ENCODE measurements around the gene RASSF5. TPM values are rescaled to one million over a fixed set of nuclear protein-coding genes. Genes with fewer than 3 reads are reported as not detected.

The RASSF5 gene, protein sequence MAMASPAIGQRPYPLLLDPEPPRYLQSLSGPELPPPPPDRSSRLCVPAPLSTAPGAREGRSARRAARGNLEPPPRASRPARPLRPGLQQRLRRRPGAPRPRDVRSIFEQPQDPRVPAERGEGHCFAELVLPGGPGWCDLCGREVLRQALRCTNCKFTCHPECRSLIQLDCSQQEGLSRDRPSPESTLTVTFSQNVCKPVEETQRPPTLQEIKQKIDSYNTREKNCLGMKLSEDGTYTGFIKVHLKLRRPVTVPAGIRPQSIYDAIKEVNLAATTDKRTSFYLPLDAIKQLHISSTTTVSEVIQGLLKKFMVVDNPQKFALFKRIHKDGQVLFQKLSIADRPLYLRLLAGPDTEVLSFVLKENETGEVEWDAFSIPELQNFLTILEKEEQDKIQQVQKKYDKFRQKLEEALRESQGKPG
- total RNA-seq (ENCODE audit: low replicate concordance), result 0.30 and 2.2 TPM in 2 replicates

DNA sequence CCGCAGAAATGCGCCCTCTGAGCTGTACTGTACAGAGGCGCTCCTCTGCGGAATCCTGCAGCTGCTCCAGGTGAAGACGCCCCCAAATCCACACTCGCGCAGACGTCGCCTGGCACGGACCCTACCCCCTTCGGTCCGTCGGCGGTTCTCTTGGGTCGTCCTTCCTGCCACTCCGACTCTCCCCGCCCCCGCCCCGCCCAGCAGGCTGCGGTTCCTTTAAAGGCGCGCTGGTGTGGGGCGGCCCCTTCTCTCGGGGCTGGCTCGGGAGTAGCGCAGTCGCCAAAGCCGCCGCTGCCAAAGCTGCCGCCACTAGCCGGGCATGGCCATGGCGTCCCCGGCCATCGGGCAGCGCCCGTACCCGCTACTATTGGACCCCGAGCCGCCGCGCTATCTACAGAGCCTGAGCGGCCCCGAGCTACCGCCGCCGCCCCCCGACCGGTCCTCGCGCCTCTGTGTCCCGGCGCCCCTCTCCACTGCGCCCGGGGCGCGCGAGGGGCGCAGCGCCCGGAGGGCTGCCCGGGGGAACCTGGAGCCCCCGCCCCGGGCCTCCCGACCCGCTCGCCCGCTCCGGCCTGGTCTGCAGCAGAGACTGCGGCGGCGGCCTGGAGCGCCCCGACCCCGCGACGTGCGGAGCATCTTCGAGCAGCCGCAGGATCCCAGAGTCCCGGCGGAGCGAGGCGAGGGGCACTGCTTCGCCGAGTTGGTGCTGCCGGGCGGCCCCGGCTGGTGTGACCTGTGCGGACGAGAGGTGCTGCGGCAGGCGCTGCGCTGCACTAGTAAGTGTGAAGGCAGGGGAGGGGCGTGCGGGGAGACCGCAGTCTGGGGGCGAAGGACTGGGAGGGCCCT, at the start of gene RASSF5:
TSS of gene RASSF5 (plus strand) at position 248 of the 846 bp plus-strand sequence. CDS start at position 320, 72 bp downstream.

DNA sequence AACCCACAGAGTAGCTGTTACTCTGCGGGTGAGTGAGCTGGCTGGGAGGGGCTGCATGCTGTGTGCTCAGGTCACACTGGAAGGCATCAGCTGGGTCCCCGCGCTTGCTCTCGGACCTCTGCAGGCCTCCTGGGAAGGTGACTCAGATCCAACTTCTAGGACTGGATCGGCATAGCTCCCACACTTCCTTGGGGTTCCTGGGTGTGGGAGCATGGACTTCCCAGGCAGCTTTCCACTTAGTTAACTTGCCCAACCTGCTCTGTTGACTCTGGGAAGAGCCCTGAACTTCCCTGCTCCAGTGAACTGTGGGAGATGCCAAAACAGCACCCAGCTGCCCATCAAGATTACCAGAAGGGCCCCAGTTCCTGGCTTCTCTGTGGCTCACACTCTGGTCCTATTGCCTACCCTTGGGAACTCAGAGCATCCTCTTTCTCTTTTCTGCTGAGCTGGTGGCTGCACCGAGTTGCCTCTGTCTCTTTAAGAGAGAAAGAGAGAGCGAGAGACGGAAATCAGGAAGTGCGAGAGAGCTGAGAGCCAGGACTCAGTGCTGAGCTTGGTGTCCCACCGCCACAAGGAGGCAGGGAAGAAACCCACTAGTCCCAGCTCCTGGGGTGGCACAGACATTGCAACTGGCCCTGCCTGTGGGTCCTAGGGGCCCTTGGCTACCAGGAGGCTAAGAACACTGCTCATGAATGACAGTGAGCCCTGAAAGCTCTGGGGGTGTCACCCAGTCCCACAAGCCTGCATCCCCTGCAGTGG, 37.2 kb upstream of the RASSF5 start, which contains the start of gene IKBKE:
TSS of gene IKBKE (plus strand) at position 544 of the 759 bp plus-strand sequence. CDS start 2,752 bp downstream, outside the sequence.

DNA sequence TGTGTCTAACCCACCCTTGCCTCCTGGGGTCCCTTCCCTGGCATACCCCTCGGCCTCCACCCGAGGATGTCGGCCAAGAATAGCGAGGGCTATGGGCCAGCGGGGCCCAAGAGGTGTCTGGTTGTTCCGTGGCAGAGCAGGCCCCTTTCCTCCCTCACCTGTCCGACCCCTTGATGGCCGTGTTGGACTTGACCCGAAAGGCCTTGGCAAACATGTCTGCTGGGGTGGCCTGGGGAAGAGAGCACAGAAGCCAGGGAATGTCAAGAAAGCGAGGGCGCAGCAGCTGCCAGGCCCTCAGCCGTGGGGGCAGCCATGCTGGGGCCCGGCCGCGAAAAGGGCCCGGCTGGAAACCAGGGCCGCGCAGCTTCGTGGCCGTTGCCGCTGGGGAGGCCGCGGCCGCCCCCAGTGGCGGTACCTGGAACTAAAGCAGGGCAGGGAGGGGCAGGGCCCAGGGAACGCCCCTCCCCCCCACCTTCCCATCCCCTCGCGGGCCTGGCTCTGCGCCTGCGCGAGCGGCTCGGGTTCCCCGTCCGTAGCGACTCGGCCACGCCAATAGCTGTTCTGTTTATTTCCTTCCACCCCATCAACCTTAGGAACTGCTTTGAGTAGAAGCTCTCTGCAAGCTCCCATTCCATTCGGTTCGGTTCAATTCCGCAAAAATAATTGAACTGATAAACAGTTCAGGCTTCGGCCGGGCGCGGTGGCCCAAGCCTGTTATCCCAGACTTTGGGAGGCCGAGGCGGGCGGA, 105.0 kb downstream of the RASSF5 start, which contains the start of gene EIF2D:
TSS of gene EIF2D (minus strand) at position 337 of the 748 bp plus-strand sequence. CDS start at position 214, 123 bp downstream.

DNA sequence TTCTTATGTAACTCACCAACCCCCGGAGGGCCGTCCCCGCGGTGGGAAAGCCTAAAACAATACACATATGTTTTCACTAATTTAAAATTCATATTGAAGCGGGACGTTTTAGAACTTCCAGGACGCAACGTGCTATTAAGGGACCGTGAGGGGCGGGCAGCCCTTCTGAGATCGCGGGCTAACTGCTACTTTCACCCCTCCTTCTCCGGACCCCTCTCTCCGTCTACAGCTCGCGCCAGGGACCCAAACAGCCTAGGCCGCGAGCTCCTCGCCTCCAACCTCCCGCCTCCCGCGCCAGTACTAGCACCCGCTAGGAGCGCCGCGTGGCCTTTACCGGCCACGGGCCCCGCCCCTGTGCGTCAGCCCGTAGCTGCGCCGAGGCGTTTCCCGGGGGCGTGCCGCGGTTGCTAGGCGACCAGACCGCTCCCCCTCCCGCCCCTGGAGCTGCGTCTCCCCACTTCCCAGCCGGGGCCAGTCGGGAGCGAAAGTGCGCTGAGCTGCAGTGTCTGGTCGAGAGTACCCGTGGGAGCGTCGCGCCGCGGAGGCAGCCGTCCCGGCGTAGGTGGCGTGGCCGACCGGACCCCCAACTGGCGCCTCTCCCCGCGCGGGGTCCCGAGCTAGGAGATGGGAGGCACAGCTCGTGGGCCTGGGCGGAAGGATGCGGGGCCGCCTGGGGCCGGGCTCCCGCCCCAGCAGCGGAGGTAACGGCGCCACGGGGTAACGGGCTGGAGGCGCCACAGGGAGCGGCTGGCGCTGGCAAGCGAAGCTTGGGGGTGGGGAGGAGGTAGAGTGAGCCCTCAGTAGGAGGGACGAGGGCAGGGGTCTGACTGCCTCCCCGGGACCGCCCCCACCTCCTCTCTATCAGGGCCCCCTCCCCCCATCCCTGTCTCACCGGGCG, 128.0 kb downstream of the RASSF5 start, which contains the start of gene DYRK3:
TSS of gene DYRK3 (plus strand) at position 457 of the 898 bp plus-strand sequence. CDS start at position 625, 168 bp downstream.

Other genes starting within 250 kb of the RASSF5 start
- gene IKBKE, start 37.1 kb upstream of the RASSF5 start, total RNA-seq (ENCODE audit: low replicate concordance), result 8.0 and 13.9 TPM in 2 replicates
- gene EIF2D, start 104.9 kb downstream of the RASSF5 start, total RNA-seq (ENCODE audit: low replicate concordance), result 42.2 and 45.9 TPM in 2 replicates
- gene DYRK3, start 128.0 kb downstream of the RASSF5 start, total RNA-seq (ENCODE audit: low replicate concordance), result 14.0 and 19.7 TPM in 2 replicates
- gene MAPKAPK2, start 177.4 kb downstream of the RASSF5 start, total RNA-seq (ENCODE audit: low replicate concordance), result 25.5 and 30.7 TPM in 2 replicates

Data from smooth muscle cell of the coronary artery (primary cell).